IMR-90 (cell line): ENCODE measurements around the gene ECSCR. TPM values are rescaled to one million over a fixed set of nuclear protein-coding genes. Genes with fewer than 3 reads are reported as not detected.

ENCODE experiments used
- ATAC-seq: fragments of 200-7000 bp; cut with Tn5 transposase; 2 replicates; pipeline ENCODE4 v1.9.1; 2020; ENCODE audit warnings: low read depth, mild to moderate bottlenecking, moderate library complexity
- BruUV-seq: library from RNA; stranded (reverse); fragments of 400-500 nt; replicated peaks from 2 replicates; lab custom pipeline; 2021; lab: Mats Ljungman, UMichigan
- CTCF ChIA-PET: fragments of 300-600 bp; formaldehyde crosslinking; extraction: SDS; loops from one replicate; lab custom pipeline; 2021; ENCODE audit warnings: antibody characterized with exemption; lab: Yijun Ruan, JAX
- POLR2A ChIA-PET: fragments of 300-600 bp; sonication (Branson Sonifier 250); formaldehyde crosslinking; loops from one replicate; lab custom pipeline; 2022; ENCODE audit warnings: antibody characterized with exemption; ENCODE audit not compliant: unreplicated experiment; lab: Charles Lee
- DNase-seq: peaks from one replicate; pipeline ENCODE4 v3.0.0; 2013
- H2AFZ ChIP-seq: replicated peaks from 2 replicates; pipeline ENCODE3; 2013; ENCODE audit warnings: low read length, mild to moderate bottlenecking; ENCODE audit not compliant: poor library complexity
- H2AK5ac ChIP-seq: 2 replicates; pipeline ENCODE4 v1.6.1; 2013; ENCODE audit warnings: low read depth, low read length, inconsistent platforms
- H2AK9ac ChIP-seq: replicated peaks from 2 replicates; pipeline ENCODE3; 2013; ENCODE audit warnings: mild to moderate bottlenecking, low read depth, low read length, moderate library complexity; ENCODE audit not compliant: poor library complexity
- H2BK120ac ChIP-seq: 2 replicates; pipeline ENCODE4 v1.6.1; 2013; ENCODE audit warnings: low read depth, low read length, inconsistent platforms
- H2BK15ac ChIP-seq: 3 replicates; pipeline ENCODE4 v1.6.1; 2013; ENCODE audit warnings: low read depth, low read length, inconsistent platforms
- H2BK20ac ChIP-seq: 2 replicates; pipeline ENCODE4 v1.6.1; 2013; ENCODE audit warnings: low read depth, mild to moderate bottlenecking, inconsistent platforms, low read length, moderate library complexity
- H2BK5ac ChIP-seq: 2 replicates; pipeline ENCODE4 v1.6.1; 2013; ENCODE audit warnings: mild to moderate bottlenecking, low read depth, low read length, inconsistent platforms; ENCODE audit not compliant: poor library complexity, severe bottlenecking
- H3K14ac ChIP-seq: replicated peaks from 2 replicates; pipeline ENCODE4 v1.6.1; 2013; ENCODE audit warnings: low read depth, low read length, inconsistent platforms
- H3K18ac ChIP-seq: 2 replicates; pipeline ENCODE4 v1.6.1; 2013; ENCODE audit warnings: low read depth, low read length, control low read depth
- H3K23ac ChIP-seq: 2 replicates; pipeline ENCODE4 v1.6.1; 2013; ENCODE audit warnings: low read depth, low read length, inconsistent platforms
- H3K27ac ChIP-seq: 2 replicates; pipeline ENCODE4 v1.5.1; 2013; ENCODE audit warnings: mild to moderate bottlenecking, control low read depth, low read length; ENCODE audit not compliant: insufficient read depth
- H3K27me3 ChIP-seq: 2 replicates; pipeline ENCODE4 v1.6.1; 2013; ENCODE audit warnings: low read length; ENCODE audit not compliant: control insufficient read depth, insufficient read depth
- H3K36me3 ChIP-seq: 2 replicates; pipeline ENCODE4 v1.6.1; 2013; ENCODE audit warnings: low read length, mixed read lengths; ENCODE audit not compliant: control insufficient read depth, insufficient read depth
- H3K4ac ChIP-seq: 2 replicates; pipeline ENCODE4 v1.6.1; 2013; ENCODE audit warnings: low read depth, low read length, inconsistent platforms
- H3K4me1 ChIP-seq: 2 replicates; pipeline ENCODE4 v1.6.1; 2013; ENCODE audit warnings: low read length, mixed read lengths; ENCODE audit not compliant: control insufficient read depth, insufficient read depth
- H3K4me2 ChIP-seq: 2 replicates; pipeline ENCODE4 v1.6.1; 2013; ENCODE audit warnings: low read depth, mild to moderate bottlenecking, control low read depth, low read length, moderate library complexity
- H3K4me3 ChIP-seq: 2 replicates; pipeline ENCODE4 v1.5.1; 2013; ENCODE audit warnings: low read depth, mild to moderate bottlenecking, control low read depth, low read length, moderate library complexity; ENCODE audit not compliant: insufficient read depth
- H3K56ac ChIP-seq: 2 replicates; pipeline ENCODE4 v1.6.1; 2013; ENCODE audit warnings: low read length, inconsistent platforms; ENCODE audit not compliant: insufficient read depth; ENCODE audit errors: extremely low read depth
- H3K79me1 ChIP-seq, 2 experiments: 2 replicates each; pipeline ENCODE4 v1.6.1; 2013; ENCODE audit warnings: low read length in 2 of 2, inconsistent platforms in 1 of 2, low read depth in 1 of 2
- H3K9ac ChIP-seq: 2 replicates; pipeline ENCODE4 v1.6.1; 2013; ENCODE audit warnings: low read depth, low read length, control low read depth
- H3K9me1 ChIP-seq: 2 replicates; pipeline ENCODE4 v1.6.1; 2013; ENCODE audit warnings: low read length, inconsistent platforms; ENCODE audit not compliant: insufficient read depth
- H3K9me3 ChIP-seq: 2 replicates; pipeline ENCODE4 v1.6.1; 2013; ENCODE audit warnings: low read length; ENCODE audit not compliant: control insufficient read depth, insufficient read depth
- H4K20me1 ChIP-seq: 2 replicates; pipeline ENCODE4 v1.6.1; 2013; ENCODE audit warnings: low read length, inconsistent platforms; ENCODE audit not compliant: insufficient read depth
- H4K5ac ChIP-seq: 2 replicates; pipeline ENCODE4 v1.6.1; 2013; ENCODE audit warnings: mild to moderate bottlenecking, low read depth, low read length, control low read depth
- H4K8ac ChIP-seq, 2 experiments: 2 replicates each; pipeline ENCODE4 v1.6.1; 2013; ENCODE audit warnings: low read depth in 2 of 2, low read length in 2 of 2, control low read depth in 1 of 2, inconsistent platforms in 1 of 2
- H4K91ac ChIP-seq: 2 replicates; pipeline ENCODE4 v1.6.1; 2013; ENCODE audit warnings: low read depth, low read length, inconsistent platforms; ENCODE audit not compliant: insufficient read depth
- BHLHE40 ChIP-seq: fragments of 150-350 bp; IDR thresholded peaks from 2 replicates; pipeline ENCODE4 v1.6.1; 2016; ENCODE audit warnings: mild to moderate bottlenecking, low read depth, low read length
- CHD1 ChIP-seq: IDR thresholded peaks from 2 replicates; pipeline ENCODE4 v1.6.1; 2012; ENCODE audit warnings: low read depth, low read length, improper control_type of control experiment
- CTCF ChIP-seq: conservative IDR thresholded peaks from 2 replicates; pipeline ENCODE4 v1.5.1; 2012; ENCODE audit warnings: mild to moderate bottlenecking, low read depth, low read length, improper control_type of control experiment
- ELK1 ChIP-seq: fragments of 150-350 bp; IDR thresholded peaks from 2 replicates; pipeline ENCODE4 v1.6.1; 2016; ENCODE audit warnings: low read depth, mild to moderate bottlenecking, low read length, moderate library complexity, borderline replicate concordance
- MXI1 ChIP-seq: IDR thresholded peaks from 2 replicates; pipeline ENCODE4 v1.6.1; 2012; ENCODE audit warnings: low read depth, mild to moderate bottlenecking, low read length, moderate library complexity, borderline replicate concordance
- POLR2A ChIP-seq: IDR thresholded peaks from 2 replicates; pipeline ENCODE4 v1.6.1; 2012; ENCODE audit warnings: mild to moderate bottlenecking, low read depth, low read length
- SMC3 ChIP-seq: fragments of 150-350 bp; IDR thresholded peaks from 2 replicates; pipeline ENCODE4 v1.6.1; 2016; ENCODE audit warnings: low read depth, mild to moderate bottlenecking, antibody characterized with exemption, low read length, moderate library complexity
- WGBS, 2 experiments: methylation state at CpG; one replicate each; pipeline versions ENCODE4 v1.1.5 to v1.1.7; 2013; ENCODE audit warnings: missing lambda C conversion rate in 2 of 2; ENCODE audit not compliant: insufficient read length in 1 of 2; ENCODE audit errors: extremely low coverage in 2 of 2; 5-methylcytosine and 5-hydroxymethylcytosine counted together
- dilution Hi-C: fragments of 300-500 bp; cut with HindIII; formaldehyde crosslinking; loops from one replicate; pipeline ENCODE4 v1.14.3; 2018; ENCODE audit warnings: low sequenced_read_pairs; ENCODE audit not compliant: unreplicated experiment
- in situ Hi-C: fragments of 300-500 bp; cut with MboI; formaldehyde crosslinking; loops from 3 replicates; pipeline ENCODE4 v1.14.3; 2019; ENCODE audit warnings: low sequenced_read_pairs, inconsistent platforms, mixed read lengths
- intact Hi-C: fragments of 100-400 bp; cut with micrococcal nuclease; formaldehyde crosslinking; loops from 2 replicates; pipeline ENCODE4 v1.10.0; 2022
- polyA plus RNA-seq, 3 experiments: library from polyadenylated mRNA; depleted of rRNA; stranded (reverse); fragments of >200 nt; gene quantifications; 2 replicates each; pipeline ENCODE4 v1.2.3, GENCODE V29; 2012; ENCODE audit warnings: low replicate concordance in 1 of 3
- total RNA-seq: library from RNA; depleted of rRNA; stranded (reverse); fragments of >200 nt; gene quantifications from 2 replicates; pipeline ENCODE4 v1.2.3, GENCODE V29; 2012

The ECSCR gene
- total and polyA plus RNA-seq, 2 of the 4 experiments (the other 2 are of a cell fraction): 3.6 to 3.9 TPM

GRCh38 chr5:139410993-139411828 lies 51.3 kb downstream of the ECSCR start:
- no peak overlapping the region for H3K4me2 ChIP-seq

More at GRCh38 chr5:139410993-139411828, 51.3 kb downstream of the ECSCR start:
- BruUV-seq: TSS peak; percentile 37
- no peak overlapping the region for H2BK15ac ChIP-seq
- H3K79me1 ChIP-seq: no peaks in the 10 kb centered on the region
- no peak overlapping the region for H3K4ac ChIP-seq
- H4K8ac ChIP-seq: no peak overlapping the region
- dilution Hi-C loops (loop anchor here (25.0 kb wide), 1 partner anchor 101 kb away; no protein-coding TSS in a partner anchor), in situ Hi-C loops (no loop called here), intact Hi-C loops (no loop called here)
- no peaks in the 10 kb centered on the region for H3K27me3 ChIP-seq
- no peak overlapping the region for H3K27ac ChIP-seq
- ChIA-PET POLR2A (no interaction called here), CTCF (no interaction called here)
- no peak overlapping the region for H2AK9ac ChIP-seq
- no peak overlapping the region for H2AFZ ChIP-seq
- no peaks in the 10 kb centered on the region for H3K9me1 ChIP-seq
- H3K9ac ChIP-seq: no peak overlapping the region
- H3K36me3 ChIP-seq: peaks cover 6% of the 10 kb centered on the region; the same call in 1 of the 2 replicates
- TF ChIP-seq MXI1 (no peak), CTCF (no peak), BHLHE40 (no peak), SMC3 (no peak), POLR2A (no peak), CHD1 (no peak), ELK1 (no peak)
- ATAC-seq (no peak), DNase-seq (no peak)
- no peak overlapping the region for H2BK5ac ChIP-seq
- H4K20me1 ChIP-seq: no peaks in the 10 kb centered on the region
- 85% methylated on average over 2 of the region's 17 CpGs; no CpG with 5 or more reads in 1 of the 2 experiments for WGBS, 2 experiments
- H2BK120ac ChIP-seq: no peak overlapping the region
- no peak overlapping the region for H3K4me3 ChIP-seq
- H2BK20ac ChIP-seq: no peak overlapping the region
- no peak overlapping the region for H3K23ac ChIP-seq
- H4K91ac ChIP-seq: no peak overlapping the region
- H2AK5ac ChIP-seq: no peak overlapping the region
- no peak overlapping the region for H3K56ac ChIP-seq
- H3K9me3 ChIP-seq: no peaks in the 10 kb centered on the region
- no peak overlapping the region for H3K14ac ChIP-seq
- H3K18ac ChIP-seq: no peak overlapping the region
- H4K5ac ChIP-seq: no peak overlapping the region
- H3K4me1 ChIP-seq: peaks cover 2% of the 10 kb centered on the region; the same call in 1 of the 2 replicates
